ENCODE measurements around the gene ABCG4.
"Not testable (repeated sequence)": the region's sequence is repeated elsewhere in the genome, so short reads cannot be mapped to it uniquely, and the experiment has no call there.

Gene ABCG4

DNA sequence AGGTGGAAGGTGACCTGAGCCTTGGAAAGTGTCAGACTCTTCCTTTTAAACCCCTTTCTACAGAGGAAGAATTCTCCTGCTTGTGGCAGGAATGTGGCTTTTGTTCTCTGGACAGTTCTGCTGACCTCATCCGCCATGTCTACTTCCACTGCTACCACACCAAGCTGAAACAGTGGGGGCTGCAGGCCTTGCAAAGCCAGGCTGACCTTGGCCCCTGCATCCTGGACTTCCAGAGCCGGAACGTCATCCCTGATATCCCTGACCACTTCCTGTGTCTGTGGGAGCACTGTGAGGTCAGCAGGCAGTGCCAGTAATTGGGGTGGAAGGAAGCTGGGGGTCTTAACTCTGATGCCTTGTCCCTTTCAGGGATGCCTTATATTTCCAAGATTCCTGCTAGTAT is 18.2 kb upstream of the ABCG4 start:
- Histone ChIP-seq H3K79me2 (ENCODE audit: insufficient read depth, low read length) (no peaks in the 10 kb centered on the region), H4K20me1 (ENCODE audit: insufficient read depth, low read length) (no peaks in the 10 kb centered on the region), H3K36me3 (ENCODE audit: insufficient read depth, low read length) (peaks cover 34% of the 10 kb centered on the region), H3K9me2 (ENCODE audit: low read depth, low read length) (no peaks in the 10 kb centered on the region), H3K9me3 (ENCODE audit: low read length) (no peaks in the 10 kb centered on the region), H3K9ac (ENCODE audit: low read length) (no peak overlapping the region), H3K4me3 (ENCODE audit: low read depth, low read length, poor library complexity, severe bottlenecking) (no peak overlapping the region), H3F3A (ENCODE audit: insufficient read depth, low read length) (no peaks in the 10 kb centered on the region), H3K4me1 (ENCODE audit: insufficient read depth, low read length, severe bottlenecking) (peaks cover 4% of the 10 kb centered on the region), H2AFZ (ENCODE audit: low read length) (no peak overlapping the region), H3K27ac (ENCODE audit: low read depth, low read length, poor library complexity, severe bottlenecking) (no peak overlapping the region), H3K27me3 (ENCODE audit: insufficient read depth, low read length) (no peaks in the 10 kb centered on the region), H3K4me2 (ENCODE audit: low read length) (no peak overlapping the region)
- no peak for TF ChIP-seq EZH2 (IDR thresholded peaks at IDR 0.05; ENCODE audit: borderline replicate concordance, low read length)
- TF ChIP-seq, protein P1, sequence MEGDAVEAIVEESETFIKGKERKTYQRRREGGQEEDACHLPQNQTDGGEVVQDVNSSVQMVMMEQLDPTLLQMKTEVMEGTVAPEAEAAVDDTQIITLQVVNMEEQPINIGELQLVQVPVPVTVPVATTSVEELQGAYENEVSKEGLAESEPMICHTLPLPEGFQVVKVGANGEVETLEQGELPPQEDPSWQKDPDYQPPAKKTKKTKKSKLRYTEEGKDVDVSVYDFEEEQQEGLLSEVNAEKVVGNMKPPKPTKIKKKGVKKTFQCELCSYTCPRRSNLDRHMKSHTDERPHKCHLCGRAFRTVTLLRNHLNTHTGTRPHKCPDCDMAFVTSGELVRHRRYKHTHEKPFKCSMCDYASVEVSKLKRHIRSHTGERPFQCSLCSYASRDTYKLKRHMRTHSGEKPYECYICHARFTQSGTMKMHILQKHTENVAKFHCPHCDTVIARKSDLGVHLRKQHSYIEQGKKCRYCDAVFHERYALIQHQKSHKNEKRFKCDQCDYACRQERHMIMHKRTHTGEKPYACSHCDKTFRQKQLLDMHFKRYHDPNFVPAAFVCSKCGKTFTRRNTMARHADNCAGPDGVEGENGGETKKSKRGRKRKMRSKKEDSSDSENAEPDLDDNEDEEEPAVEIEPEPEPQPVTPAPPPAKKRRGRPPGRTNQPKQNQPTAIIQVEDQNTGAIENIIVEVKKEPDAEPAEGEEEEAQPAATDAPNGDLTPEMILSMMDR (IDR thresholded peaks at IDR 0.05; ENCODE audit: low read length) = no peak

DNA sequence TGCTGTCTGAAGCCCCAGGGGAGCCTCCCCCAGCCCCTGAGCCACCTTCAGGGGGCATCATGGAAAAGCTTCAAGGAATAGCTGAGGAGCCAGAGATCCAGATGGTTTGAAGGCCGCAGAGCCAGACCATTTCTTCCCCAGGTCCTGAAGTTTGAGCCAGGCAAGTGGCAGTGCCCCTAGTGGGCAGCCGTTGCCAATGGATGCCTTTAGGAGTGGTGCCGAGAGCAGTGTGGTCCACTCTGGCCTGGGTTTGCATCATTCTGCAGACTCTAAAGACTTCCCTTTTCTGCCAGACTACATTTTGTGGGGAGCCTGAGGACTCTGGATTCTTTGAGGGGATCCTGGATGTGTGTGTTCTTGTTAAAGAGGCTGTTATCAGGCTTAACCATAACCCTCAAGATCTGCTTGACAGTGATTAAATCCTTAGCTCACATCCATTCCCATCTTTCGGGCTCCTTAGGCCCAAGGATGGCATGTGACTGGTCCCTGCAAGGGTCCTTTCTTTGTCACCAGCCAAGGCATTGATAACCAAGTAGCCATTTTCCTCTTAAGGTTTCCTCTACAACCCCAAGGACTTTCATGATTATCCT is 14.4 kb upstream of the ABCG4 start:
- Histone ChIP-seq H3K9ac (ENCODE audit: low read length) (no peak overlapping the region), H3K36me3 (ENCODE audit: insufficient read depth, low read length) (peaks cover 34% of the 10 kb centered on the region), H2AFZ (ENCODE audit: low read length) (no peak overlapping the region), H3K4me3 (ENCODE audit: low read depth, low read length, poor library complexity, severe bottlenecking) (no peak overlapping the region), H3K79me2 (ENCODE audit: insufficient read depth, low read length) (no peaks in the 10 kb centered on the region), H3K27ac (ENCODE audit: low read depth, low read length, poor library complexity, severe bottlenecking) (no peak overlapping the region), H3K27me3 (ENCODE audit: insufficient read depth, low read length) (no peaks in the 10 kb centered on the region), H3K9me3 (ENCODE audit: low read length) (no peaks in the 10 kb centered on the region), H3F3A (ENCODE audit: insufficient read depth, low read length) (no peaks in the 10 kb centered on the region), H3K9me2 (ENCODE audit: low read depth, low read length) (no peaks in the 10 kb centered on the region), H3K4me1 (ENCODE audit: insufficient read depth, low read length, severe bottlenecking) (no peaks in the 10 kb centered on the region), H4K20me1 (ENCODE audit: insufficient read depth, low read length) (no peaks in the 10 kb centered on the region), H3K4me2 (ENCODE audit: low read length) (no peak overlapping the region)
- TF ChIP-seq, protein P1 (IDR thresholded peaks at IDR 0.05; ENCODE audit: low read length) = peak; percentile 52; the same call in 1 of the 2 replicates
- TF ChIP-seq EZH2 (IDR thresholded peaks at IDR 0.05; ENCODE audit: borderline replicate concordance, low read length) = no peak

DNA sequence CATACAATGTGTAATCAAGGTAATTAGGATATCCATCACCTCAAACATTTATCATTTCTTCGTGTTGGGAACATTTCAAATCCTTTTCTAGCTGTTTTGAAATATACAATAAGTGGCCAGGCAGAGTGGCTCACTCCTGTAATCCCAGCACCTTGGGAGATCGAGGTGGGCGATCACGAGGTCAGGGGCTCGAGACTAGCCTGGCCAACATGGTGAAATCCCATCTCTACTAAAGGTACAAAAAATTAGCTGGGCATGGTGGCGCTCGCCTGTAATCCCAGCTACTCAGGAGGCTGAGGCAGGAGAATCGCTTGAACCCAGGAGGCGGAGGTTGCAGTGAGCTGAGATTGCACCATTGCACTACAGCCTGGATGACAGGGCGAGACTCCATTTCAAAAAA is 9.6 kb upstream of the ABCG4 start:
- not testable (repeated sequence) for H3K4me3 ChIP-seq (ENCODE audit: low read depth, low read length, poor library complexity, severe bottlenecking); H3K9me2 ChIP-seq (ENCODE audit: low read depth, low read length); H3K4me2 ChIP-seq (ENCODE audit: low read length); H3K27ac ChIP-seq (ENCODE audit: low read depth, low read length, poor library complexity, severe bottlenecking); H3K9me3 ChIP-seq (ENCODE audit: low read length); H3K27me3 ChIP-seq (ENCODE audit: insufficient read depth, low read length); H2AFZ ChIP-seq (ENCODE audit: low read length); H3K9ac ChIP-seq (ENCODE audit: low read length); H3K4me1 ChIP-seq (ENCODE audit: insufficient read depth, low read length, severe bottlenecking); H3F3A ChIP-seq (ENCODE audit: insufficient read depth, low read length); H3K79me2 ChIP-seq (ENCODE audit: insufficient read depth, low read length); H3K36me3 ChIP-seq (ENCODE audit: insufficient read depth, low read length); H4K20me1 ChIP-seq (ENCODE audit: insufficient read depth, low read length)

DNA sequence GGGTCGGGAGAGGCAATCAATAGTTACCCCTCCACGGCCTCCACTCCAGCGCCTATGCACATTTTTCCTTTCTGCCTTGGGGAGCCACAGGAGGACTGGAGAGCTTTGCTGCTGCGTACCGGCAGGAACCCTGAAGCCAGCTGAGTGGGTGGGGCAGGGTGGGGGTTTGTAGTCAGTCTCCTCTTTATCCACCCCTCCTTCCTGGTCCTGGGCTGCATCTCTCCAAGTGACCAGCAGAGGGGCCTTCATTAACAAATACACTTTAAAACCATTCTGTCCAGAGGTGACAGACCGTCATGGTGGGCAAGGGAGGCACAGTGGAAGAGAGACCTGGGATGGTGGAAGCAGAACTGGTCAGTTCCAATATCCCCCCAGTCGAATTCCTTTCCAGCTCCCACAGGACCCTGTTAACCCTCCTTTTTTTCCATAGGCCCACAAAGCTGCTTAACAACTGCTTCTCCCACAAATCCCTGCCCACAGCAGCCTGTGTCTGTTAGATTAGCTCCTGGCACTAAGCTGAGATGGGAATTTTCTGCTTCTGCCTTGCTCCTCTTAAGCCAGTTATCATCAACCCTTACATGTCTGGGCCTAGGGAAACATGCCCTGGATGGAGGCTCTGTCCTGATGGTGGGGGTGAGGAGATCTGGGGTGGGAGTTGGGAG is 3.9 kb upstream of the ABCG4 start:
- H4K20me1 ChIP-seq (ENCODE audit: insufficient read depth, low read length) = no peaks in the 10 kb centered on the region
- H3K4me2 ChIP-seq (ENCODE audit: low read length) = no peak overlapping the region
- no peaks in the 10 kb centered on the region for H3K9me2 ChIP-seq (ENCODE audit: low read depth, low read length)
- no peak overlapping the region for H3K9ac ChIP-seq (ENCODE audit: low read length)
- H3K4me3 ChIP-seq (ENCODE audit: low read depth, low read length, poor library complexity, severe bottlenecking) = no peak overlapping the region
- no peaks in the 10 kb centered on the region for H3K79me2 ChIP-seq (ENCODE audit: insufficient read depth, low read length)
- peaks cover 13% of the 10 kb centered on the region for H3K4me1 ChIP-seq (ENCODE audit: insufficient read depth, low read length, severe bottlenecking)
- H3K27me3 ChIP-seq (ENCODE audit: insufficient read depth, low read length) = peaks cover 10% of the 10 kb centered on the region
- H2AFZ ChIP-seq (ENCODE audit: low read length) = no peak overlapping the region
- no peaks in the 10 kb centered on the region for H3F3A ChIP-seq (ENCODE audit: insufficient read depth, low read length)
- H3K9me3 ChIP-seq (ENCODE audit: low read length) = no peaks in the 10 kb centered on the region
- H3K27ac ChIP-seq (ENCODE audit: low read depth, low read length, poor library complexity, severe bottlenecking) = no peak overlapping the region
- no peaks in the 10 kb centered on the region for H3K36me3 ChIP-seq (ENCODE audit: insufficient read depth, low read length)
- no peak for TF ChIP-seq EZH2 (IDR thresholded peaks at IDR 0.05; ENCODE audit: borderline replicate concordance, low read length)
- TF ChIP-seq, protein P1 (IDR thresholded peaks at IDR 0.05; ENCODE audit: low read length) = peak; percentile 26; the same call in 1 of the 2 replicates
